Neural progenitor cell (in vitro differentiated cells): ENCODE results near the gene THEM5.

Source experiments
- EZH2 ChIP-seq: fragments of 200-600 bp; sonication (generic); IDR thresholded peaks from 2 replicates; pipeline ENCODE4 v1.6.1; 2017; ENCODE audit warnings: antibody characterized with exemption, mild to moderate bottlenecking, moderate library complexity
- TF ChIP-seq, protein P1 (sequence below): fragments of 200-600 bp; sonication (generic); IDR thresholded peaks from 2 replicates; pipeline ENCODE4 v1.5.1; 2017; ENCODE audit warnings: antibody characterized with exemption, mild to moderate bottlenecking

DNA sequence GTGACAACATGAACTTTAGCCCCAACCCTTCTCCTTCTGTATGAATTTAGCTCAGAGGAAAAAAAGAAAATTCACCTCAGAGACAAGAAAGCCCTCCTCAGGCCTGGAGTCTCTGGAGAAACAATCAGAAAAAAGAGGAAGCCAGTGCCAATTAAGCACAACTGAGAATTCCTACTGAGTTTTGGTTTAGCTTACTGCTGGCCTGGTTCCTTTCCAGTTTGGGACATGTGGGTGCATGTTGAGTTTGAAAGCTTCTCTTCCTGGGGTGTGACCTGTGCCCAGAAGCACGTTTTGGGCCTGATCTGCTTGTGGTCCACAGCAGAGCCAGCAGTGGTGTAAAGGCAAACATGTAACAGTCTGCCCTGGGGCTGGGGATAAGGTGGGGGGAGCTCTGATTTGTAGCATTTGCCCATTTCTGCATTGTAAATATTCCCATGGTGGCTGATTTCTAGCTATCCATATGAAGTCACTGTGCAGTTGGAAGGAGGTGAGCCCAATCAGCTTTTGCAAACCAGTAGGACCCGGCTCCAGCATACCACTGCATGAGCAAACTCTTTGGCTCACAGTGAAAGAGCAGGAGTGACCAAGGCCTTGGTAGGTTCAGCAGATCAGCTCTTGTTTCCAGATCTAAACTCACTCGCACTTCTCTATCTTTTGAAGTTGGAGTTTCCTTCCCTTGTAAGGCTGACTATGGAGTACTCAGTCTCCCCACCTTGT, 4.7 kb upstream of the THEM5 start:
- TF ChIP-seq, protein P1, sequence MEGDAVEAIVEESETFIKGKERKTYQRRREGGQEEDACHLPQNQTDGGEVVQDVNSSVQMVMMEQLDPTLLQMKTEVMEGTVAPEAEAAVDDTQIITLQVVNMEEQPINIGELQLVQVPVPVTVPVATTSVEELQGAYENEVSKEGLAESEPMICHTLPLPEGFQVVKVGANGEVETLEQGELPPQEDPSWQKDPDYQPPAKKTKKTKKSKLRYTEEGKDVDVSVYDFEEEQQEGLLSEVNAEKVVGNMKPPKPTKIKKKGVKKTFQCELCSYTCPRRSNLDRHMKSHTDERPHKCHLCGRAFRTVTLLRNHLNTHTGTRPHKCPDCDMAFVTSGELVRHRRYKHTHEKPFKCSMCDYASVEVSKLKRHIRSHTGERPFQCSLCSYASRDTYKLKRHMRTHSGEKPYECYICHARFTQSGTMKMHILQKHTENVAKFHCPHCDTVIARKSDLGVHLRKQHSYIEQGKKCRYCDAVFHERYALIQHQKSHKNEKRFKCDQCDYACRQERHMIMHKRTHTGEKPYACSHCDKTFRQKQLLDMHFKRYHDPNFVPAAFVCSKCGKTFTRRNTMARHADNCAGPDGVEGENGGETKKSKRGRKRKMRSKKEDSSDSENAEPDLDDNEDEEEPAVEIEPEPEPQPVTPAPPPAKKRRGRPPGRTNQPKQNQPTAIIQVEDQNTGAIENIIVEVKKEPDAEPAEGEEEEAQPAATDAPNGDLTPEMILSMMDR, result no peak
- TF ChIP-seq EZH2, result no peak
